ENCODE results near the gene BTAF1. TPM values are rescaled to one million over a fixed set of nuclear protein-coding genes. Genes with fewer than 3 reads are reported as not detected.

Gene BTAF1
- total and polyA plus RNA-seq, 2 experiments from 2014 or later: 15.3 to 45.0 TPM

DNA sequence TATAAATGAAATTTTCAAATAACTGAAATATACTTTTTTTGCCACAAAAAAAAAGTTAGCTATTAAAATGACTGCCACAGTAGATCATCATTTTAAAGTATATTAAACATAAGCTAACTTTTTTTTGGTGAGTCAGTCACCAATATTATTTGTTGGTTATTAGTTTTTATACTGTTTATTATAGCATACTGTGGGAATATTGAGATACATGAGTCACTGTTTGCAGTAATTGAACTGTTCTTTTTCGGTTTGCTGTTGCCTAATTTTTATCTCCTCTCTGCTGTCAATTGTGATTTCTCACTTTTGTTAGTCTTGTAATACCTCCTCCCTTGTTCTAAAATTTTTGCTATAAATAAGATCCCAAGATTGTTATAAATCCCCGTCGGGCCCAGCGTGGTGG, 45.7 kb downstream of the BTAF1 start:
- Histone ChIP-seq H3K4me2 (no peak overlapping the region), H3K9me2 (replicated peaks; ENCODE audit: insufficient read depth) (no peaks in the 10 kb centered on the region), H3K9me3 (ENCODE audit: low read depth) (no peaks in the 10 kb centered on the region), H3K27ac (no peak overlapping the region), H3K36me3 (replicated peaks; ENCODE audit: insufficient read depth, low read depth) (no peaks in the 10 kb centered on the region), H2AFZ (no peak overlapping the region), H3K79me2 (no peaks in the 10 kb centered on the region), H4K20me1 (ENCODE audit: insufficient read depth, poor library complexity, severe bottlenecking) (no peaks in the 10 kb centered on the region), H3K27me3 (no peaks in the 10 kb centered on the region), H3K4me3 (no peak overlapping the region), H3K4me1 (ENCODE audit: insufficient read depth) (no peaks in the 10 kb centered on the region)
- TF ChIP-seq EZH2phosphoT487 (IDR thresholded peaks at IDR 0.05; ENCODE audit: low read depth, severe bottlenecking, unreplicated experiment) (no peak), CTCF (IDR thresholded peaks at IDR 0.05; ENCODE audit: poor library complexity) (no peak), EZH2 (IDR thresholded peaks at IDR 0.05; ENCODE audit: borderline replicate concordance) (no peak)
- no peak for DNase-seq (ENCODE audit: low spot score)
- WGBS (ENCODE audit: low lambda C conversion rate, missing lambda C conversion rate): 95% methylated on average over 4 of the region's 4 CpGs

GRCh38 chr10:91974960-91975359, 51.4 kb downstream of the BTAF1 start:
- no peak overlapping the region for H3K4me2 ChIP-seq
- no peak for DNase-seq (ENCODE audit: low spot score)
- H3K4me1 ChIP-seq (ENCODE audit: insufficient read depth): no peaks in the 10 kb centered on the region
- H3K79me2 ChIP-seq: no peaks in the 10 kb centered on the region
- no peak overlapping the region for H3K4me3 ChIP-seq
- H2AFZ ChIP-seq: no peak overlapping the region
- H3K36me3 ChIP-seq (replicated peaks; ENCODE audit: insufficient read depth, low read depth): no peaks in the 10 kb centered on the region
- TF ChIP-seq EZH2 (IDR thresholded peaks at IDR 0.05; ENCODE audit: borderline replicate concordance): no peak
- TF ChIP-seq EZH2phosphoT487 (IDR thresholded peaks at IDR 0.05; ENCODE audit: low read depth, severe bottlenecking, unreplicated experiment): no peak
- no peak for TF ChIP-seq CTCF (IDR thresholded peaks at IDR 0.05; ENCODE audit: poor library complexity)
- 100% methylated on average over 2 of the region's 2 CpGs for WGBS (ENCODE audit: low lambda C conversion rate, missing lambda C conversion rate)
- no peaks in the 10 kb centered on the region for H3K9me2 ChIP-seq (replicated peaks; ENCODE audit: insufficient read depth)
- H3K9me3 ChIP-seq (ENCODE audit: low read depth): no peaks in the 10 kb centered on the region
- H3K27me3 ChIP-seq: no peaks in the 10 kb centered on the region
- no peaks in the 10 kb centered on the region for H4K20me1 ChIP-seq (ENCODE audit: insufficient read depth, poor library complexity, severe bottlenecking)
- H3K27ac ChIP-seq: no peak overlapping the region

DNA sequence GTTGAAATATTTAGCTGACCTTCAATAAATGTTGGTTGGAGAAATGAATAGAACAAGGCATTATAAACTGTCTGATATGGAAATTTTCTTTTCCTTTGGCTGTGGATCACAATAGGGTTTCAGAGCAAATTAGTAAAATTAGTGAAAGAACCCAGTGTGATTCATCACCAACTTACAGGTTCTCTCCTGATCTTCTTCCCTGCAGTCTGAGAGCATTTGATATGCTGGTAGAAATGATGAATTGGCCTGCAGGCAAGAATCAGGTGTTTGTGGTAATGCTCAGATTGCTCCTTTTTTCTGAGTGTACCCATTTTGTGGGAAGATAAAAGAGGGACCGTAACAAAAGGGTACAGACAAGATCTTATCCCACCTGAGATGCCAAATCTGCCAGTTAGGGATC, 51.9 kb downstream of the BTAF1 start:
- no peaks in the 10 kb centered on the region for H3K79me2 ChIP-seq
- H3K36me3 ChIP-seq (replicated peaks; ENCODE audit: insufficient read depth, low read depth): no peaks in the 10 kb centered on the region
- no peak for TF ChIP-seq EZH2 (IDR thresholded peaks at IDR 0.05; ENCODE audit: borderline replicate concordance)
- TF ChIP-seq CTCF (IDR thresholded peaks at IDR 0.05; ENCODE audit: poor library complexity): no peak
- no peak for TF ChIP-seq EZH2phosphoT487 (IDR thresholded peaks at IDR 0.05; ENCODE audit: low read depth, severe bottlenecking, unreplicated experiment)
- H3K27me3 ChIP-seq: no peaks in the 10 kb centered on the region
- 100% methylated on average over 1 of the region's 1 CpG for WGBS (ENCODE audit: low lambda C conversion rate, missing lambda C conversion rate)
- no peaks in the 10 kb centered on the region for H4K20me1 ChIP-seq (ENCODE audit: insufficient read depth, poor library complexity, severe bottlenecking)
- H3K4me2 ChIP-seq: no peak overlapping the region
- H3K4me3 ChIP-seq: no peak overlapping the region
- H3K4me1 ChIP-seq (ENCODE audit: insufficient read depth): no peaks in the 10 kb centered on the region
- H3K27ac ChIP-seq: no peak overlapping the region
- H3K9me2 ChIP-seq (replicated peaks; ENCODE audit: insufficient read depth): no peaks in the 10 kb centered on the region
- H3K9me3 ChIP-seq (ENCODE audit: low read depth): no peaks in the 10 kb centered on the region
- no peak for DNase-seq (ENCODE audit: low spot score)
- no peak overlapping the region for H2AFZ ChIP-seq

Measured in hepatocyte (in vitro differentiated cells).